Breast epithelium (tissue), 3 donors: ENCODE results near the gene SNX20.

ENCODE experiments used
- POLR2A ChIP-seq: fragments of 450-650 bp; IDR thresholded peaks from one replicate; pipeline ENCODE4 v1.6.1; 2016; ENCODE audit warnings: antibody characterized with exemption, mild to moderate bottlenecking, moderate library complexity
- TF ChIP-seq, protein P1 (sequence below), 3 donors: fragments of 450-650 bp; IDR thresholded peaks; one replicate each; pipeline ENCODE4 v1.5.1; 2016 to 2017; ENCODE audit warnings: antibody characterized with exemption in 3 of 3, mild to moderate bottlenecking in 3 of 3, moderate library complexity in 3 of 3

DNA sequence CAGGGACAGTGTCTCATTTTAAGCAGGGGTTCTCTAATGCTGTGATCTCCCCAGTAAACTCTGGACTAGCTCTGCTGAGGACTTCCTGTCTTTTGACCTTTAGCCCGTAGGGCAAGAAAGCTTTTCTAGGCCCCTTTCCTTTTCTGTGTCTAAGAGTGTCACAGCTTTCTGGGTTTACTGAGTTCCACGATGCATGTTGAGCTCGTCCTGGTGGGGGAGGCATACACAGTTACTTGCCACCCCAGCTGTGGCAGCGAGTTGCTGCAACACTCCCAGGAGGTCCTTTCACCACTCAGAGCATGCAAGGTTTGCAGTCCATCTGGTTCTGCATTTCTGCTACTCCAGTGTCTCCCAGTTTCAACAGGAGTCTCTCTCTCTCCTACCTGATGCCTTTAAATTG, 36.0 kb upstream of the SNX20 start:
- no peak for TF ChIP-seq POLR2A
- TF ChIP-seq, protein P1, sequence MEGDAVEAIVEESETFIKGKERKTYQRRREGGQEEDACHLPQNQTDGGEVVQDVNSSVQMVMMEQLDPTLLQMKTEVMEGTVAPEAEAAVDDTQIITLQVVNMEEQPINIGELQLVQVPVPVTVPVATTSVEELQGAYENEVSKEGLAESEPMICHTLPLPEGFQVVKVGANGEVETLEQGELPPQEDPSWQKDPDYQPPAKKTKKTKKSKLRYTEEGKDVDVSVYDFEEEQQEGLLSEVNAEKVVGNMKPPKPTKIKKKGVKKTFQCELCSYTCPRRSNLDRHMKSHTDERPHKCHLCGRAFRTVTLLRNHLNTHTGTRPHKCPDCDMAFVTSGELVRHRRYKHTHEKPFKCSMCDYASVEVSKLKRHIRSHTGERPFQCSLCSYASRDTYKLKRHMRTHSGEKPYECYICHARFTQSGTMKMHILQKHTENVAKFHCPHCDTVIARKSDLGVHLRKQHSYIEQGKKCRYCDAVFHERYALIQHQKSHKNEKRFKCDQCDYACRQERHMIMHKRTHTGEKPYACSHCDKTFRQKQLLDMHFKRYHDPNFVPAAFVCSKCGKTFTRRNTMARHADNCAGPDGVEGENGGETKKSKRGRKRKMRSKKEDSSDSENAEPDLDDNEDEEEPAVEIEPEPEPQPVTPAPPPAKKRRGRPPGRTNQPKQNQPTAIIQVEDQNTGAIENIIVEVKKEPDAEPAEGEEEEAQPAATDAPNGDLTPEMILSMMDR (IDR thresholded peaks at IDR 0.05): no peak
